GM23338 (cell line): ENCODE data around the gene PRCD. TPM values are rescaled to one million over a fixed set of nuclear protein-coding genes. Genes with fewer than 3 reads are reported as not detected.
"Not testable (repeated sequence)": the region's sequence is repeated elsewhere in the genome, so short reads cannot be mapped to it uniquely, and the experiment has no call there.

ENCODE experiments used
- ATAC-seq: fragments of 200-7000 bp; cut with Tn5 transposase; 3 replicates; pipeline ENCODE4 v1.9.1; 2020
- DNase-seq: peaks from one replicate; pipeline ENCODE4 v3.0.0-alpha.2; 2015; ENCODE audit warnings: low spot score
- H2AFZ ChIP-seq: fragments of 200-600 bp; sonication (generic); 2 replicates; pipeline ENCODE4 v1.8.0; 2016; ENCODE audit warnings: antibody characterized with exemption, mild to moderate bottlenecking, moderate library complexity
- H3F3A ChIP-seq: fragments of 200-600 bp; sonication (generic); replicated peaks from 2 replicates; pipeline ENCODE4 v1.8.0; 2017; ENCODE audit warnings: antibody characterized with exemption, mixed run types, low read depth
- H3K27ac ChIP-seq: fragments of 200-600 bp; sonication (generic); 2 replicates; pipeline ENCODE4 v1.6.1; 2016; ENCODE audit warnings: low read depth
- H3K27me3 ChIP-seq: fragments of 200-600 bp; sonication (generic); 2 replicates; pipeline ENCODE4 v1.8.0; 2016; ENCODE audit warnings: mild to moderate bottlenecking, mixed run types, moderate library complexity; ENCODE audit not compliant: insufficient read depth
- H3K36me3 ChIP-seq: fragments of 200-600 bp; sonication (generic); 2 replicates; pipeline ENCODE4 v1.8.0; 2016; ENCODE audit warnings: mild to moderate bottlenecking; ENCODE audit not compliant: insufficient read depth
- H3K4me1 ChIP-seq: fragments of 200-600 bp; sonication (generic); 2 replicates; pipeline ENCODE4 v1.8.0; 2016; ENCODE audit warnings: mild to moderate bottlenecking, moderate library complexity; ENCODE audit not compliant: insufficient read depth
- H3K4me2 ChIP-seq: fragments of 200-600 bp; sonication (generic); 2 replicates; pipeline ENCODE4 v1.7.1; 2017; ENCODE audit warnings: mixed run types
- H3K4me3 ChIP-seq: fragments of 200-600 bp; sonication (generic); 2 replicates; pipeline ENCODE4 v1.6.1; 2016; ENCODE audit warnings: mixed run types
- H3K79me2 ChIP-seq: fragments of 200-600 bp; sonication (generic); replicated peaks from 2 replicates; pipeline ENCODE4 v1.8.0; 2017; ENCODE audit warnings: mild to moderate bottlenecking; ENCODE audit not compliant: insufficient read depth
- H3K9me2 ChIP-seq: fragments of 200-600 bp; sonication (generic); 2 replicates; pipeline ENCODE4 v1.8.0; 2017; ENCODE audit not compliant: insufficient read depth
- H4K20me1 ChIP-seq: fragments of 200-600 bp; sonication (generic); replicated peaks from 2 replicates; pipeline ENCODE4 v1.8.0; 2017; ENCODE audit warnings: mild to moderate bottlenecking; ENCODE audit not compliant: insufficient read depth
- H3K27ac Mint-ChIP-seq: 2 replicates; pipeline ENCODE4 v1.8.0; 2020; ENCODE audit warnings: inconsistent platforms, mild to moderate bottlenecking, moderate library complexity, mixed read lengths
- H3K27me3 Mint-ChIP-seq: 3 replicates; pipeline ENCODE4 v1.8.0; 2022; ENCODE audit warnings: low read depth, mild to moderate bottlenecking, moderate library complexity, mixed read lengths, inconsistent platforms; ENCODE audit not compliant: insufficient read depth, poor library complexity
- H3K36me3 Mint-ChIP-seq: 3 replicates; pipeline ENCODE4 v1.8.0; 2021; ENCODE audit warnings: low read depth, mild to moderate bottlenecking, inconsistent platforms, moderate library complexity, mixed read lengths
- H3K4me1 Mint-ChIP-seq: 3 replicates; pipeline ENCODE4 v1.8.0; 2020; ENCODE audit warnings: mild to moderate bottlenecking, inconsistent platforms, mixed read lengths
- H3K4me3 Mint-ChIP-seq: 3 replicates; pipeline ENCODE4 v1.8.0; 2021; ENCODE audit warnings: moderate library complexity, mild to moderate bottlenecking, inconsistent platforms, mixed read lengths
- H3K9me3 Mint-ChIP-seq: 3 replicates; pipeline ENCODE4 v1.8.0; 2020; ENCODE audit warnings: moderate library complexity, mild to moderate bottlenecking, inconsistent platforms, mixed read lengths
- CTCF ChIP-seq, 2 experiments: fragments of 200-600 bp in 1 of 2; sonication (generic) in 1 of 2; conservative IDR thresholded peaks; 2 replicates each; pipeline versions ENCODE4 v1.5.1 to v1.6.1; 2016 to 2017; ENCODE audit warnings: antibody characterized with exemption in 2 of 2, low read depth in 2 of 2, mild to moderate bottlenecking in 2 of 2, moderate library complexity in 1 of 2
- EZH2phosphoT487 ChIP-seq: fragments of 200-600 bp; sonication (generic); IDR thresholded peaks from one replicate; pipeline ENCODE4 v1.8.1; 2018; ENCODE audit warnings: antibody characterized with exemption; ENCODE audit not compliant: unreplicated experiment
- JUNB ChIP-seq: IDR thresholded peaks from one replicate; pipeline ENCODE4 v1.6.1; 2016; ENCODE audit warnings: antibody characterized with exemption; ENCODE audit not compliant: unreplicated experiment
- POLR2AphosphoS5 ChIP-seq: IDR thresholded peaks from 2 replicates; pipeline ENCODE4 v1.6.1; 2016; ENCODE audit warnings: antibody characterized with exemption, low read depth
- STAT1 ChIP-seq: IDR thresholded peaks from one replicate; pipeline ENCODE4 v1.6.1; 2016; ENCODE audit warnings: antibody characterized with exemption; ENCODE audit not compliant: unreplicated experiment
- polyA plus RNA-seq: library from polyadenylated mRNA; unstranded; fragments of >200 nt; fragmentation: Nextera tagmentation; extraction: Ambion mirVana; gene quantifications from 2 replicates; pipeline ENCODE4 v1.2.1, GENCODE V29; 2016
- total RNA-seq: library from RNA; depleted of rRNA; stranded (reverse); fragments of >200 nt; shearing (Covaris generic); gene quantifications from 2 replicates; pipeline ENCODE4 v1.2.3, GENCODE V29; 2014

The PRCD gene
- total and polyA plus RNA-seq, 2 experiments from 2014 or later = 0.38 to 1.6 TPM

- no peak for TF ChIP-seq EZH2phosphoT487
- TF ChIP-seq STAT1 = no peak
- TF ChIP-seq JUNB = no peak
Observed at GRCh38 chr17:76504117-76504516, 35.7 kb upstream of the PRCD start (continued).

GRCh38 chr17:76506408-76507345 lies 33.2 kb upstream of the PRCD start:
- Histone ChIP-seq H3K27me3 (no peaks in the 10 kb centered on the region; the same call in 1 of the 2 replicates), H3K4me2 (peak overlapping the region; percentile 53; the same call in 1 of the 2 replicates), H3F3A (no peaks in the 10 kb centered on the region), H4K20me1 (no peaks in the 10 kb centered on the region), H3K36me3 (no peaks in the 10 kb centered on the region), H3K79me2 (no peaks in the 10 kb centered on the region), H3K9me2 (no peaks in the 10 kb centered on the region), H2AFZ (peak overlapping the region; percentile 100), H3K27ac (no peak overlapping the region), H3K4me3 (0 out of 2 replicates have a peak overlapping the region, but pooled peaks have one; percentile 39), H3K4me1 (peaks cover 5% of the 10 kb centered on the region; the same call in 1 of the 2 replicates)
- ATAC-seq = peak; percentile 75
- Mint-ChIP-seq H3K9me3 (no peaks in the 10 kb centered on the region), H3K27me3 (peaks cover 15% of the 10 kb centered on the region), H3K27ac (no peak overlapping the region), H3K4me1 (peaks cover 14% of the 10 kb centered on the region), H3K4me3 (peak overlapping the region; percentile 50; the same call in 2 of the 3 replicates), H3K36me3 (no peaks in the 10 kb centered on the region)
- peak; percentile 92 to 97 for TF ChIP-seq CTCF (conservative IDR thresholded peaks at IDR 0.05; ENCODE audit: low read depth in 2 of 2)
- TF ChIP-seq POLR2AphosphoS5 = no peak
- DNase-seq = peak; percentile 91

GRCh38 chr17:76508472-76509063 lies 31.3 kb upstream of the PRCD start:
- DNase-seq, H3K36me3 Mint-ChIP-seq, H3K9me3 Mint-ChIP-seq, H3K27ac Mint-ChIP-seq, H3K4me3 ChIP-seq, H3K27ac ChIP-seq, H3K4me2 ChIP-seq, H3K4me3 Mint-ChIP-seq, H4K20me1 ChIP-seq, H3F3A ChIP-seq, H3K4me1 Mint-ChIP-seq, H2AFZ ChIP-seq, H3K4me1 ChIP-seq, H3K27me3 ChIP-seq, ATAC-seq, H3K9me2 ChIP-seq, H3K79me2 ChIP-seq, H3K36me3 ChIP-seq: not testable (repeated sequence)
- peaks cover 13% of the 10 kb centered on the region for H3K27me3 Mint-ChIP-seq
